Measurements from ENCODE around the gene HTR5A. TPM values are rescaled to one million over a fixed set of nuclear protein-coding genes. Genes with fewer than 3 reads are reported as not detected.

Gene HTR5A
- total RNA-seq, 2 experiments from 2014 or later, result not detected

GRCh38 chr7:155129789-155130188 is 59.7 kb downstream of the HTR5A start:
- Histone ChIP-seq H3K4me3 (ENCODE audit: low read length) (no peak overlapping the region), H3K36me3 (ENCODE audit: insufficient read depth, low read length) (no peaks in the 10 kb centered on the region), H3K9me3 (ENCODE audit: control insufficient read depth in 1 of 2, insufficient read depth in 1 of 2, low read length in 2 of 2) (peaks cover 0 to 3% of the 10 kb centered on the region in 2 experiments), H3K27ac (ENCODE audit: low read depth in 1 of 2, low read length in 2 of 2) (no peak overlapping the region), H3K27me3 (ENCODE audit: control insufficient read depth in 1 of 2, insufficient read depth in 2 of 2, low read length in 2 of 2) (no peaks in the 10 kb centered on the region), H3K4me1 (ENCODE audit: insufficient read depth, low read length) (no peaks in the 10 kb centered on the region)
- Mint-ChIP-seq H3K27me3 (peaks cover 15% of the 10 kb centered on the region), H3K27ac (no peak overlapping the region), H3K4me1 (ENCODE audit: low read depth) (no peaks in the 10 kb centered on the region), H3K36me3 (ENCODE audit: low read depth) (no peaks in the 10 kb centered on the region), H3K4me3 (no peak overlapping the region), H3K9me3 (no peaks in the 10 kb centered on the region)
- ChIA-PET POLR2A (no interaction called here), CTCF (no interaction called here)
- intact Hi-C loops (cut with DNase I, micrococcal nuclease), result no loop called here
- DNase-seq, result no peak
- ATAC-seq (ENCODE audit: poor library complexity), result no peak
- TF ChIP-seq, protein P1, sequence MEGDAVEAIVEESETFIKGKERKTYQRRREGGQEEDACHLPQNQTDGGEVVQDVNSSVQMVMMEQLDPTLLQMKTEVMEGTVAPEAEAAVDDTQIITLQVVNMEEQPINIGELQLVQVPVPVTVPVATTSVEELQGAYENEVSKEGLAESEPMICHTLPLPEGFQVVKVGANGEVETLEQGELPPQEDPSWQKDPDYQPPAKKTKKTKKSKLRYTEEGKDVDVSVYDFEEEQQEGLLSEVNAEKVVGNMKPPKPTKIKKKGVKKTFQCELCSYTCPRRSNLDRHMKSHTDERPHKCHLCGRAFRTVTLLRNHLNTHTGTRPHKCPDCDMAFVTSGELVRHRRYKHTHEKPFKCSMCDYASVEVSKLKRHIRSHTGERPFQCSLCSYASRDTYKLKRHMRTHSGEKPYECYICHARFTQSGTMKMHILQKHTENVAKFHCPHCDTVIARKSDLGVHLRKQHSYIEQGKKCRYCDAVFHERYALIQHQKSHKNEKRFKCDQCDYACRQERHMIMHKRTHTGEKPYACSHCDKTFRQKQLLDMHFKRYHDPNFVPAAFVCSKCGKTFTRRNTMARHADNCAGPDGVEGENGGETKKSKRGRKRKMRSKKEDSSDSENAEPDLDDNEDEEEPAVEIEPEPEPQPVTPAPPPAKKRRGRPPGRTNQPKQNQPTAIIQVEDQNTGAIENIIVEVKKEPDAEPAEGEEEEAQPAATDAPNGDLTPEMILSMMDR (IDR thresholded peaks at IDR 0.05), result no peak

DNA sequence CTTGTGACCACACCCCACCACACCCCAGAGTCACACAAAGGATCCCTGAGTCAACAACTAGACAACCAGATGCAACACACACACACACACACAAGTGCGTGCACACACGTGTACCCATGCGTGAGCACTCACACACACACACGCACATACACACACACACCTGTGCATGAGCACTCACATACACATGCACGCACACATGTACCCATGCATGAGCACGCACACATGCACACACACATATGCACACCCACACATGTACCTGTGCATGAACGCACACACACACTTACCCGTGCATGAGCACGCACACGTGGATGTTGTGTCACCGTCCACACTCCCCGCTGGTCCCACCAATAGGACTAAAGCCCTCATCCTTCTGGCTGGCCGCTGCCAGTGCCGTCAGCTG is 60.4 kb downstream of the HTR5A start:
- Histone ChIP-seq H3K9me3 (ENCODE audit: control insufficient read depth in 1 of 2, insufficient read depth in 1 of 2, low read length in 2 of 2) (peaks cover 0 to 3% of the 10 kb centered on the region in 2 experiments), H3K4me3 (ENCODE audit: low read length) (no peak overlapping the region), H3K27ac (ENCODE audit: low read depth in 1 of 2, low read length in 2 of 2) (no peak overlapping the region), H3K4me1 (ENCODE audit: insufficient read depth, low read length) (no peaks in the 10 kb centered on the region), H3K36me3 (ENCODE audit: insufficient read depth, low read length) (no peaks in the 10 kb centered on the region), H3K27me3 (ENCODE audit: control insufficient read depth in 1 of 2, insufficient read depth in 2 of 2, low read length in 2 of 2) (no peaks in the 10 kb centered on the region)
- ATAC-seq (ENCODE audit: poor library complexity) (no peak), DNase-seq (no peak)
- intact Hi-C loops (cut with DNase I, micrococcal nuclease), result no loop called here
- Mint-ChIP-seq H3K4me1 (ENCODE audit: low read depth) (no peaks in the 10 kb centered on the region), H3K36me3 (ENCODE audit: low read depth) (no peaks in the 10 kb centered on the region), H3K9me3 (no peaks in the 10 kb centered on the region), H3K4me3 (no peak overlapping the region), H3K27me3 (peaks cover 15% of the 10 kb centered on the region), H3K27ac (no peak overlapping the region)
- ChIA-PET POLR2A (interaction anchor here (0.7 kb wide), 1 partner anchor 1663 kb away, joined by 3 read pairs; no protein-coding TSS in a partner anchor), CTCF (no interaction called here)
- TF ChIP-seq, protein P1 (IDR thresholded peaks at IDR 0.05), result no peak

- Histone ChIP-seq H3K4me1 (ENCODE audit: insufficient read depth, low read length) (no peaks in the 10 kb centered on the region), H3K36me3 (ENCODE audit: insufficient read depth, low read length) (no peaks in the 10 kb centered on the region), H3K27me3 (ENCODE audit: control insufficient read depth in 1 of 2, insufficient read depth in 2 of 2, low read length in 2 of 2) (no peaks in the 10 kb centered on the region), H3K4me3 (ENCODE audit: low read length) (no peak overlapping the region), H3K27ac (ENCODE audit: low read depth in 1 of 2, low read length in 2 of 2) (no peak overlapping the region), H3K9me3 (ENCODE audit: control insufficient read depth in 1 of 2, insufficient read depth in 1 of 2, low read length in 2 of 2) (peaks cover 0 to 3% of the 10 kb centered on the region in 2 experiments)
- Mint-ChIP-seq H3K27ac (no peak overlapping the region), H3K4me1 (ENCODE audit: low read depth) (no peaks in the 10 kb centered on the region), H3K27me3 (peaks cover 15% of the 10 kb centered on the region), H3K36me3 (ENCODE audit: low read depth) (no peaks in the 10 kb centered on the region), H3K9me3 (no peaks in the 10 kb centered on the region), H3K4me3 (no peak overlapping the region)
- ChIA-PET POLR2A (interaction anchor here (0.7 kb wide), 1 partner anchor 1662 kb away, joined by 3 read pairs; no protein-coding TSS in a partner anchor), CTCF (no interaction called here)
- ATAC-seq (ENCODE audit: poor library complexity) (no peak), DNase-seq (no peak)
- TF ChIP-seq, protein P1 (IDR thresholded peaks at IDR 0.05), result no peak
- intact Hi-C loops (cut with DNase I, micrococcal nuclease), result no loop called here
Observed at GRCh38 chr7:155131090-155131489, 61.0 kb downstream of the HTR5A start.
